ENCODE measurements around the gene MOSPD3. TPM values are rescaled to one million over a fixed set of nuclear protein-coding genes. Genes with fewer than 3 reads are reported as not detected.
A peak's percentile ranks its signal among the peaks of the same experiment; 100 is the strongest.

Gene MOSPD3
- total RNA-seq, 4 donors from 2014 or later = 7.6 to 22.4 (median 15.5) TPM

DNA sequence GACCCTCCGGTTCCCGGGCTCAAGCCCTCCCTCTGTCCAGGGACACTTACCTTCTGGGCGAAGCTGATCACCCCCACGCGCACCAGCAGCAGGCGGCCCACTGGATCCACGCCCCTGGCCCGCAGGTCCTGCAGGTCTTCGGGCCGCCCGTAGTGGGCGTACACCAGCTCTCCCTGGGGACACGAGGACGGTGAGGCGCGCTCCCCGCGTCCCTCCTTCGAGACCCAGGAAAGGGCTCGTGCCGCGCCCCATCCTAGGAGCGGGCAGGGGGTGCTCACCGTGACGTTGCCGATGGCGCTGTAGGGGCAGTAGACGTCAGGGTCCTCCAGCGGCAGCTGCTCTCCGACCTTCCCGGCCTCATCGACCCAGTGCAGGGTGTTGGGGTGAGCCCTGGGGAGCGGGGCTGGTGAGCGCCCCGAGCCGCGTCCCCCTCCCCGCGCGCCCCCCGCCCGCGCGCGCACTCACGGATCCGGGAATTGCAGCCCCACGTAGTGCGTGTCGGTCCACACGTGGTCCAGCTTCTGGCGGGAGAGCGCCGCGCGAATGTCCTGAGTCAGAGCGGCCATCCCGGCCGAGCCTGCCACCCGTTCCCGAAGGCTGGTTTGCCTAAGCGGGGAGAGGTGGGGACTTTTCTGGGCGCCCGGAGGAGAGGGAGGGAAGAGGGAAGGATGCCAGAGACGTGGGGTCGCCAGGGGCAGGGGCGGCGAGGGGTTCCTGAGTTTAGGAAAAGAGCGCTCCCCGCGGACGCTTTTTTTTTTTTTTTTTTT lies 20.8 kb downstream of the MOSPD3 start:
- intact Hi-C loops (cut with DNase I) = no loop called here
- H3K27ac ChIP-seq = peak overlapping the region in 3 of 4 donors; percentile 1 to 34 (median 26)
- TF ChIP-seq POLR2A (IDR thresholded peaks at IDR 0.05) = no peak
- TF ChIP-seq, protein P1, sequence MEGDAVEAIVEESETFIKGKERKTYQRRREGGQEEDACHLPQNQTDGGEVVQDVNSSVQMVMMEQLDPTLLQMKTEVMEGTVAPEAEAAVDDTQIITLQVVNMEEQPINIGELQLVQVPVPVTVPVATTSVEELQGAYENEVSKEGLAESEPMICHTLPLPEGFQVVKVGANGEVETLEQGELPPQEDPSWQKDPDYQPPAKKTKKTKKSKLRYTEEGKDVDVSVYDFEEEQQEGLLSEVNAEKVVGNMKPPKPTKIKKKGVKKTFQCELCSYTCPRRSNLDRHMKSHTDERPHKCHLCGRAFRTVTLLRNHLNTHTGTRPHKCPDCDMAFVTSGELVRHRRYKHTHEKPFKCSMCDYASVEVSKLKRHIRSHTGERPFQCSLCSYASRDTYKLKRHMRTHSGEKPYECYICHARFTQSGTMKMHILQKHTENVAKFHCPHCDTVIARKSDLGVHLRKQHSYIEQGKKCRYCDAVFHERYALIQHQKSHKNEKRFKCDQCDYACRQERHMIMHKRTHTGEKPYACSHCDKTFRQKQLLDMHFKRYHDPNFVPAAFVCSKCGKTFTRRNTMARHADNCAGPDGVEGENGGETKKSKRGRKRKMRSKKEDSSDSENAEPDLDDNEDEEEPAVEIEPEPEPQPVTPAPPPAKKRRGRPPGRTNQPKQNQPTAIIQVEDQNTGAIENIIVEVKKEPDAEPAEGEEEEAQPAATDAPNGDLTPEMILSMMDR (IDR thresholded peaks at IDR 0.05) = peak in 5 of 6 experiments; percentile 39 to 55 (median 50)
- H3K36me3 ChIP-seq = no peaks in the 10 kb centered on the region
- WGBS, 2 donors = 0 to 3% methylated on average over 9 to 11 of the region's 72 CpGs
- peaks cover 0 to 20% (median 0%) of the 10 kb centered on the region in 4 donors for H3K27me3 ChIP-seq
- peaks cover 6 to 15% (median 9%) of the 10 kb centered on the region in 3 donors for H3K4me1 ChIP-seq
- H3K4me3 ChIP-seq = peak overlapping the region; percentile 40 to 75 (median 53)
- no peak for DNase-seq
- no peaks in the 10 kb centered on the region for H3K9me3 ChIP-seq

DNA sequence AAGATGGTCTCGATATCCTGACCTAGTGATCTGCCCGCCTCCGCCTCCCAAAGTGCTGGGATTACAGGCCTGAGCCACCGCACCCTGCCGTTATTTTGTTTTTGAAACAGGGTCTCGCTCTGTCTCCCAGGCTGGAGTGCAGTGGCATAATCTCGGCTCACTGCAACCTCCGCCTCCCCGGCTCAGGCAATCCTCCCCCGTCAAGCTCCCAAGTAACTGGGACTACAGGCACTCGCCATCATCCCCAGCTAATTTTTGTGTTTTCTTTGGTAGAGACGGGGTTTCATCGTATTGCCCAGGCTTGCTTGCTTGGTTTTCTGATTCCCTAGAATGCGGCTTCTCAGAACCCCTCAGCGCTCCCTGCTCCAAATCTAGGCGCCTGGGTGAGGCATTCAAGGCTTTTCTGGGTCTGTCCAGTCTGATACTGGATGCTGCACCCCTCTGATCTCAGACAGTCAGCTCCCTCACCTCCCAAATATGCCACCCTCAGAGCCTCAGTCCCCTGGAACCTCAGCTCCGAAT lies 27.7 kb downstream of the MOSPD3 start:
- H3K36me3 ChIP-seq = no peaks in the 10 kb centered on the region
- no peak for DNase-seq
- 76 to 85% methylated on average over 14 to 16 of the region's 17 CpGs for WGBS, 2 donors
- TF ChIP-seq, protein P1 (IDR thresholded peaks at IDR 0.05) = no peak
- TF ChIP-seq POLR2A (IDR thresholded peaks at IDR 0.05) = no peak
- no peaks in the 10 kb centered on the region for H3K9me3 ChIP-seq
- no peak overlapping the region for H3K27ac ChIP-seq
- H3K4me3 ChIP-seq = no peak overlapping the region
- intact Hi-C loops (cut with DNase I) = no loop called here
- peaks cover 0 to 13% (median 0%) of the 10 kb centered on the region in 3 donors for H3K4me1 ChIP-seq
- H3K27me3 ChIP-seq = peaks cover 0 to 34% (median 0%) of the 10 kb centered on the region in 4 donors

DNA sequence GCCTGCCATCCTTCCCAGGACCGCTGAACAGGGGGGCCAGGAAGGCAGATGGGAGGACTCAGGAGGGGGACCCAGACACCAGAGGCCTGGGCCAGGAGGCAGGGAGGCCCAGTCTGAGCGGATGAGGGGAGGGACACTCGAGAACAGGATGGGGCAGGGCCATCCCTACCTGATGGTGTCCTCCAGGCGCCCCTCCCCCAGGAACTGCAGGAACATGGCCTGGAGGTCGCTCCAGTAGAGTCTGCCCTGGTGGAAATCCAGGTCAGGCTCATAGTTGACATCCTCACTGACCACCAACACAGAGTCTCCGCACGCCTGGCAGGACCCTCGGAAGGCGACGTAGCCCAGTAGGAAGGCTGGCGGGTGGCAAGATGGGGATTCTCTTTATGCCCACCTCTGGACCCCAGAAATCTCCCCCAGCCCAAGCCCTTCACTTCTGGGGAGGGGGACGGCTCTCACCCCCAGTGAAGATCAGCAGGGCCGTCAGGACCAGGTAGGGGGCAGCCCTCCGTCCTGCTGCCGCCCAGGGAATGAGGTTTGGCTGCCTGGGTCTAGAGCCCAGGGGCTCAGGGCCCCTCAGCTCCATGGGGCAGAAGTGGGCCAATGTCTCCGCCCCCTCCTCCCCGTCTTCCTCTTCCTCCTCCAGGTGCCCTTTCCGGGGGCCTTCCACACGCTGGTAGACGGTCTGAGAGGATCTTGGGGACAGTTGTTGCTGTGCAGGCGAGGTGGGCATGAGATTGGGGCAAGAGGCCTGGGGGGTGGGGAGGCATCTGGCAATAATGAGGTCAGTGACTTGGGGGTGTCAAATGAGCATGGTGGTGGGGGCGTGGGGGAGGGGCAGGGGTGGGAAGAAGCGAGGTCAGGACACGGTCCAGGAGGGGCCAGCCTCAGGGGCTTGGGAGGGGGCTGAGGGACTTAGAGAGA lies 28.4 kb downstream of the MOSPD3 start:
- 68 to 86% methylated on average over 7 to 9 of the region's 24 CpGs for WGBS, 2 donors
- TF ChIP-seq, protein P1 (IDR thresholded peaks at IDR 0.05) = no peak
- no peak for TF ChIP-seq POLR2A (IDR thresholded peaks at IDR 0.05)
- Histone ChIP-seq H3K27ac (no peak overlapping the region), H3K4me1 (peaks cover 0 to 13% (median 0%) of the 10 kb centered on the region in 3 donors), H3K27me3 (peaks cover 0 to 40% (median 0%) of the 10 kb centered on the region in 4 donors), H3K9me3 (no peaks in the 10 kb centered on the region), H3K36me3 (no peaks in the 10 kb centered on the region), H3K4me3 (no peak overlapping the region)
- intact Hi-C loops (cut with DNase I) = no loop called here
- DNase-seq = no peak

DNA sequence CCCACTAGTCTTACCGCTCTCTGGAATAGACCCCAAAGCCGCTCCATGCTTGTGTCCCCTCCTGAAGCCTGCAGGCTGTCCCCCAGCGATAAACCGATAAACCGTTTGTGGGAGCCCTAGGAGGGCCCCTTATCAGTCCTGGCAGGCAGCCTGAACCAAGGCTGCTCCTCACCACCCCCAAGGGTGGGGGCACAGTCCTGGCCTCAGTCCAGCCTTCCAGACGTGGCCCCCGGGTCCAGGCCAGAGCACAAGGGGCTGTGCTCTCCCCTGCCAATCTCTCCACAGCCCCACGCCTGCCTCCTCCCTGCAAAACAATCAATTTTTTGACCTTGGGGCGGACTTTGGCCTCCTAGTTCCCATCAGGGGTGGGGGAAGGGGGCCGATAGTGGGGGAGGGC lies 29.1 kb downstream of the MOSPD3 start, which contains the start of gene TFR2:
Gene TFR2 (minus strand): TSS at position 90 of the 397 bp plus-strand sequence. CDS start 43 bp downstream, at position 47.
- Histone ChIP-seq H3K27me3 (peaks cover 0 to 47% (median 0%) of the 10 kb centered on the region in 4 donors), H3K36me3 (no peaks in the 10 kb centered on the region), H3K9me3 (no peaks in the 10 kb centered on the region), H3K27ac (no peak within 1 kb of the TSS), H3K4me3 (no peak within 1 kb of the TSS), H3K4me1 (peaks cover 0 to 13% (median 0%) of the 10 kb centered on the region in 3 donors)
- intact Hi-C loops (cut with DNase I) = no loop called here
- no peak for DNase-seq
- WGBS, 2 donors = 47 to 61% methylated on average over 3 to 7 of the region's 10 CpGs
- TF ChIP-seq, protein P1 (IDR thresholded peaks at IDR 0.05) = no peak
- TF ChIP-seq POLR2A (IDR thresholded peaks at IDR 0.05) = no peak

All from esophagus squamous epithelium (tissue), 5 donors.